Measurements from ENCODE around the gene ZNF219.
"Not testable (repeated sequence)": the region's sequence is repeated elsewhere in the genome, so short reads cannot be mapped to it uniquely, and the experiment has no call there.

The ZNF219 gene

DNA sequence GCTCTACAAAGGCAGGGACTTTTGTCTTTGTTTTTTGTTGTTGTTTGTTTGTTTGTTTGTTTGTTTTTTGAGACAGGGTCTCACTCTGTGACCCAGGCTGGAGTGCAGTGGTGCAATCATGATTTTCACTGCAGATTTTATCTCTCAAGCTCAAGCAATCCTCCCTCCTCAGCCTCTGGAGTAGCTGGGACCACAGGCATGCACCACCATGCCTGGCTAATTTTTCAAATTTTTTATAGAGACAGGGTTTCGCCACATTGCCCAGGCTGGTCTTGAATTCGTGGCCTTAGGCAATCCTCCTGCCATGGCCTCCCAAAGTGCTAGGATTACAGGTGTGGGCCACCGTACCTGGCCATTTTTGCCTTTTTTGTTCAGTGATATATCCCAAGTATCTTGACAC is 57.5 kb downstream of the ZNF219 start:
- not testable (repeated sequence) for DNase-seq

DNA sequence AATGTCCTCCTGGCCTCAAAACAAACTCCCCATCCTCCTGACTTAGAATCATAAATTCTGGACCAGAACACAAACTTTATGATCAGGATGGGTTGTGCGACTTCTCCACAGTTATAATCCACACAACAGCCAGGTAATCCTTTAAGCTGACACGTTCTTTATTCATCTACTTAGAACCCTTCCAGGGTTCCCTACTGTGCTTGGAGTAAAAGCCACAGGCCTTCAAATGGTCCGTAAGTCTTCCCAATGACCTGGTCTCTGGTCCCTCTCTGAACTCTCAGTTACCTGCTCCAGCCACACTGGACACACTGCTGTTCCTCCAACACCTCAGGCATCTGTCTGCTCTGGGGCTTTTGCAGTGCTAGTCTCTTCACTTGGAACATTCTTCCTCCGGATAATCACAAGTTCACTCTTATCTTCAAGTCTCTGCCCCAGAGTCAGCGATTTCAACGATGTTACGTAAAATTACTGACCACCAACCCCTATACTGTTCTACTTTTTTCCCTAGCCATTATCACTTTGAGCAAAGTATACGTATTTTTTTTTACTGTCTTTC is 58.0 kb downstream of the ZNF219 start:
- DNase-seq = no peak
